ENCODE data around the gene TRABD2B. TPM values are rescaled to one million over a fixed set of nuclear protein-coding genes. Genes with fewer than 3 reads are reported as not detected.
A peak's percentile ranks its signal among the peaks of the same experiment; 100 is the strongest.

The TRABD2B gene
- total and polyA plus RNA-seq, 8 donors, result 0.99 to 5.2 (median 3.3) TPM

- intact Hi-C loops (cut with DNase I), result no loop called here
- no peak overlapping the region for H3K27ac ChIP-seq
- no peak for ATAC-seq
Measured at GRCh38 chr1:47742890-47743760, 254.1 kb downstream of the TRABD2B start.

GRCh38 chr1:47738560-47739182 lies 258.5 kb downstream of the TRABD2B start:
- Histone ChIP-seq H3K4me3 (no peak overlapping the region), H3K9me3 (peaks cover 0 to 5% of the 10 kb centered on the region in 2 donors), H3K36me3 (no peaks in the 10 kb centered on the region), H3K4me1 (no peaks in the 10 kb centered on the region), H3K27ac (no peak overlapping the region), H3K27me3 (peaks cover 0 to 43% of the 10 kb centered on the region in 2 donors)
- peak; percentile 96 for ATAC-seq
- peak in 2 of 4 donors; percentile 62 to 76 for DNase-seq
- intact Hi-C loops (cut with DNase I), result no loop called here
- TF ChIP-seq CTCF (IDR thresholded peaks at IDR 0.05), result peak; percentile 67 to 77

More at GRCh38 chr1:47742890-47743760, 254.1 kb downstream of the TRABD2B start:
- Histone ChIP-seq H3K36me3 (no peaks in the 10 kb centered on the region), H3K27me3 (peaks cover 0 to 8% of the 10 kb centered on the region in 2 donors), H3K9me3 (peaks cover 0 to 5% of the 10 kb centered on the region in 2 donors), H3K4me3 (no peak overlapping the region), H3K4me1 (no peaks in the 10 kb centered on the region)
- no peak for TF ChIP-seq CTCF (IDR thresholded peaks at IDR 0.05)
- DNase-seq, result no peak

- ATAC-seq (peak; percentile 70), DNase-seq (no peak)
- intact Hi-C loops (cut with DNase I), result no loop called here
- no peak overlapping the region for H3K4me3 ChIP-seq
- H3K27ac ChIP-seq, result no peak overlapping the region
- H3K36me3 ChIP-seq, result no peaks in the 10 kb centered on the region
- H3K9me3 ChIP-seq, result no peaks in the 10 kb centered on the region
- no peak for TF ChIP-seq CTCF (IDR thresholded peaks at IDR 0.05)
- H3K4me1 ChIP-seq, result no peaks in the 10 kb centered on the region
- H3K27me3 ChIP-seq, result peaks cover 0 to 45% of the 10 kb centered on the region in 2 donors
Measured at GRCh38 chr1:47732489-47732888, 264.7 kb downstream of the TRABD2B start.

- DNase-seq (no peak), ATAC-seq (no peak)
- Histone ChIP-seq H3K36me3 (no peaks in the 10 kb centered on the region), H3K9me3 (no peaks in the 10 kb centered on the region), H3K27ac (no peak overlapping the region), H3K4me3 (no peak overlapping the region), H3K4me1 (no peaks in the 10 kb centered on the region), H3K27me3 (peaks cover 0 to 45% of the 10 kb centered on the region in 2 donors)
- intact Hi-C loops (cut with DNase I), result no loop called here
- no peak for TF ChIP-seq CTCF (IDR thresholded peaks at IDR 0.05)
Measured at GRCh38 chr1:47731730-47732129, 265.5 kb downstream of the TRABD2B start.

- H3K9me3 ChIP-seq, result no peaks in the 10 kb centered on the region
- H3K36me3 ChIP-seq, result no peaks in the 10 kb centered on the region
- peaks cover 15 to 50% of the 10 kb centered on the region in 2 donors for H3K27me3 ChIP-seq
- TF ChIP-seq CTCF (IDR thresholded peaks at IDR 0.05), result no peak
- intact Hi-C loops (cut with DNase I), result no loop called here
- no peak overlapping the region for H3K27ac ChIP-seq
- peaks cover 0 to 16% of the 10 kb centered on the region in 2 donors for H3K4me1 ChIP-seq
- no peak for ATAC-seq
- H3K4me3 ChIP-seq, result no peak overlapping the region
- DNase-seq, result no peak
Measured at GRCh38 chr1:47729685-47730084, 267.5 kb downstream of the TRABD2B start.
